Karpas-422 (cell line): ENCODE measurements around the gene LMOD3. TPM values are rescaled to one million over a fixed set of nuclear protein-coding genes. Genes with fewer than 3 reads are reported as not detected.
A peak's percentile ranks its signal among the peaks of the same experiment; 100 is the strongest.

Experiments
- DNase-seq: peaks from one replicate; pipeline ENCODE4 v3.0.0-alpha.2; 2015
- H2AFZ ChIP-seq: fragments of 200-600 bp; sonication (generic); 2 replicates; pipeline ENCODE4 v1.6.1; 2014; ENCODE audit warnings: antibody characterized with exemption, low read length, mixed read lengths
- H3K27ac ChIP-seq: fragments of 200-600 bp; sonication (generic); 2 replicates; pipeline ENCODE4 v1.5.1; 2014; ENCODE audit warnings: mild to moderate bottlenecking, low read length, moderate library complexity
- H3K27me3 ChIP-seq: fragments of 200-600 bp; sonication (generic); 2 replicates; pipeline ENCODE4 v1.6.1; 2014; ENCODE audit warnings: low read length, mixed read lengths
- H3K36me3 ChIP-seq: fragments of 200-600 bp; sonication (generic); 2 replicates; pipeline ENCODE4 v1.6.1; 2014; ENCODE audit warnings: low read length, mixed read lengths; ENCODE audit not compliant: insufficient read depth
- H3K4me1 ChIP-seq: fragments of 200-600 bp; sonication (generic); 2 replicates; pipeline ENCODE4 v1.6.1; 2014; ENCODE audit warnings: mild to moderate bottlenecking, low read length, mixed read lengths
- H3K4me2 ChIP-seq: fragments of 200-600 bp; sonication (generic); 2 replicates; pipeline ENCODE4 v1.6.1; 2014; ENCODE audit warnings: low read length, low read depth, mild to moderate bottlenecking; ENCODE audit not compliant: poor library complexity, severe bottlenecking
- H3K4me3 ChIP-seq: fragments of 200-600 bp; sonication (generic); 2 replicates; pipeline ENCODE4 v1.5.1; 2014; ENCODE audit warnings: mild to moderate bottlenecking, antibody characterized with exemption, low read length, mixed read lengths
- H3K79me2 ChIP-seq: fragments of 200-600 bp; sonication (generic); 2 replicates; pipeline ENCODE4 v1.6.1; 2014; ENCODE audit warnings: mild to moderate bottlenecking, low read length, mixed read lengths
- H3K9ac ChIP-seq: fragments of 200-600 bp; sonication (generic); 2 replicates; pipeline ENCODE4 v1.6.0; 2014; ENCODE audit warnings: low read length
- H3K9me2 ChIP-seq: fragments of 200-600 bp; sonication (generic), shearing (Covaris generic); replicated peaks from 2 replicates; pipeline ENCODE4 v1.6.0; 2014; ENCODE audit warnings: mild to moderate bottlenecking, low read length, moderate library complexity; ENCODE audit not compliant: insufficient read depth
- H3K9me3 ChIP-seq: fragments of 300-700, 200-600 bp; sonication (generic); 2 replicates; pipeline ENCODE4 v1.6.1; 2014; ENCODE audit warnings: low read length, mixed read lengths
- H4K20me1 ChIP-seq: fragments of 200-600 bp; sonication (generic); 2 replicates; pipeline ENCODE4 v1.6.1; 2014; ENCODE audit warnings: mild to moderate bottlenecking, antibody characterized with exemption, low read length, low read depth; ENCODE audit not compliant: insufficient read depth
- total RNA-seq: library from RNA; depleted of rRNA; stranded (reverse); fragments of >200 nt; shearing (Covaris generic); gene quantifications from 2 replicates; pipeline ENCODE4 v1.2.3, GENCODE V29; 2014; ENCODE audit warnings: low replicate concordance; rRNA removed

Gene LMOD3
- total RNA-seq, 1 experiment from 2014 or later = not detected

DNA sequence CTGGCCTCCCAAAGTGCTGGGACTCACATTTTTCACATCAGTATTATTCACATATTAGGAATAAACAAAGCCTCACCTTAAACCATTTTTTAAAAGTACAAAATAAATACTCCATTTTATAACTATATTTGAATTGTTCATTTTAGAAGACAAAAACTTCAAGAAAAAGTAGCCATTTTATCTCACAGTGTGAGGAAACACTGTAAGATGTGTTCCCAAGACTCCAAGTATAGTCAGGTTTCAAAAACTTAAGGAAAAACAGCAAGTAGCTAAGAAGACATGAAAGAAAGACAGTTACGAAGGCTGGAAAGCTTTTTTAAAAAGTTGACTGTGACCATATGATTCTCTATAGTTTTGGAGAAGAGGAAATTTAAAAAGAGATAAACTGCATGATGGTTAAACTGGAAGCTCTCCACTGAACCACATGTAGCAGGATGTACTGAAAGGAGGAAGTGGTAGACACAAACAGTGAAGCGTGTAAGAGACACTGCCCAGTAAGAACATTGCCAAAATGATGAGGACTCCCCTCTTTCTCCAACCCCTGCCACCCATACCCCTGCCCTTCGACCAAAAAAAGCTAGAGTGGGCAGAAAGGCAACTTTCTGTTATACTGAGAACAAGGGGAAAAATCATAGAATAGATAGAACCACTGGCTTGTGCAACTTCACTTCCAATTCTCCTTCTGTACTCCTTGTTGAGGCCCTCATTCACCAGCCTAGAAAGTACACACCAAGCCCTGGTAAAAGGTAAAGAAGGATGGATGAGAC lies 64.0 kb downstream of the LMOD3 start:
- Histone ChIP-seq H3K4me2 (no peak overlapping the region), H3K4me1 (peaks cover 14% of the 10 kb centered on the region), H3K4me3 (no peak overlapping the region), H3K27ac (peak overlapping the region; percentile 48), H4K20me1 (no peaks in the 10 kb centered on the region), H3K79me2 (peaks cover 10% of the 10 kb centered on the region), H3K9ac (no peak overlapping the region), H3K27me3 (no peaks in the 10 kb centered on the region), H3K9me2 (no peaks in the 10 kb centered on the region), H3K9me3 (no peaks in the 10 kb centered on the region), H2AFZ (no peak overlapping the region), H3K36me3 (peaks cover 73% of the 10 kb centered on the region)
- peak; percentile 56 for DNase-seq

Other genes with a start within 250 kb of the LMOD3 start
- gene TAFA4, start 190.0 kb downstream of the LMOD3 start, total RNA-seq = not detected in 2 replicates
- 18.5 and 49.9 TPM in 2 replicates for gene EOGT, start 108.9 kb downstream of the LMOD3 start, total RNA-seq
- gene TMF1, start 70.3 kb downstream of the LMOD3 start, total RNA-seq = 22.1 and 25.2 TPM in 2 replicates
- 58.8 and 83.2 TPM in 2 replicates for gene UBA3, start 42.2 kb downstream of the LMOD3 start, total RNA-seq
- 16.6 and 40.7 TPM in 2 replicates for gene ARL6IP5, start 37.7 kb downstream of the LMOD3 start, total RNA-seq